ENCODE measurements around the gene NME7.

- TF ChIP-seq POLR2AphosphoS5 (IDR thresholded peaks at IDR 0.05; ENCODE audit: low read depth, low read length) = no peak
- no peak for TF ChIP-seq POLR2A (IDR thresholded peaks at IDR 0.05; ENCODE audit: low read depth, low read length)
- no peak for TF ChIP-seq POU2F2 (IDR thresholded peaks at IDR 0.05; ENCODE audit: low read depth, low read length)
- no peak for TF ChIP-seq TAF1 (IDR thresholded peaks at IDR 0.05; ENCODE audit: low read depth, low read length)
Measured at GRCh38 chr1:169193191-169193850, 174.3 kb downstream of the NME7 start.
